PC-3 (cell line): ENCODE results near the gene PBLD. TPM values are rescaled to one million over a fixed set of nuclear protein-coding genes. Genes with fewer than 3 reads are reported as not detected.
"Not testable (repeated sequence)": the region's sequence is repeated elsewhere in the genome, so short reads cannot be mapped to it uniquely, and the experiment has no call there.

Experiments
- ATAC-seq: fragments of 200-7000 bp; cut with Tn5 transposase; 2 replicates; pipeline ENCODE4 v1.9.1; 2020; ENCODE audit warnings: mild to moderate bottlenecking, moderate library complexity
- BruUV-seq: library from RNA; stranded (reverse); fragments of 400-500 nt; replicated peaks from 2 replicates; lab custom pipeline; 2021; lab: Mats Ljungman, UMichigan
- CTCF ChIA-PET: fragments of 300-600 bp; sonication (Branson Sonifier 250); formaldehyde crosslinking; loops from one replicate; lab custom pipeline; 2022; ENCODE audit warnings: antibody characterized with exemption; lab: Charles Lee
- POLR2A ChIA-PET: fragments of 300-600 bp; sonication (Branson Sonifier 250); formaldehyde crosslinking; loops from one replicate; lab custom pipeline; 2022; ENCODE audit warnings: antibody characterized with exemption; ENCODE audit not compliant: unreplicated experiment; lab: Charles Lee
- DNase-seq: peaks from one replicate; pipeline ENCODE4 v3.0.0-alpha.2; 2015
- H2AFZ ChIP-seq: fragments of 300-600 bp; sonication (generic); 2 replicates; pipeline ENCODE4 v1.6.0; 2016; ENCODE audit warnings: antibody characterized with exemption, low read length
- H3F3A ChIP-seq: fragments of 300-600 bp; sonication (generic); one replicate; pipeline ENCODE4 v1.6.0; 2017; ENCODE audit warnings: antibody characterized with exemption, low read length, control low read depth, mild to moderate bottlenecking; ENCODE audit not compliant: unreplicated experiment
- H3K27ac ChIP-seq: fragments of 300-600 bp; sonication (generic); 2 replicates; pipeline ENCODE4 v1.5.1; 2016; ENCODE audit warnings: mild to moderate bottlenecking, low read length
- H3K27me3 ChIP-seq: fragments of 300-600 bp; sonication (generic); 2 replicates; pipeline ENCODE4 v1.6.1; 2016; ENCODE audit warnings: low read length, mixed read lengths
- H3K36me3 ChIP-seq: fragments of 300-600 bp; sonication (generic); 2 replicates; pipeline ENCODE4 v1.6.1; 2016; ENCODE audit warnings: low read depth, mixed run types, low read length, mixed read lengths
- H3K4me1 ChIP-seq: fragments of 300-600 bp; sonication (generic); 2 replicates; pipeline ENCODE4 v1.5.1; 2016; ENCODE audit warnings: low read length; ENCODE audit not compliant: insufficient read depth
- H3K4me2 ChIP-seq: fragments of 300-600 bp; sonication (generic); 2 replicates; pipeline ENCODE4 v1.6.0; 2016; ENCODE audit warnings: low read length
- H3K4me3 ChIP-seq: fragments of 300-600 bp; sonication (generic); 2 replicates; pipeline ENCODE4 v1.5.1; 2016; ENCODE audit warnings: mild to moderate bottlenecking, low read length, mixed read lengths
- H3K79me2 ChIP-seq: fragments of 300-600 bp; sonication (generic); 2 replicates; pipeline ENCODE4 v1.6.1; 2017; ENCODE audit warnings: low read length, mixed read lengths
- H3K9ac ChIP-seq: fragments of 300-600 bp; sonication (generic); 2 replicates; pipeline ENCODE4 v1.6.0; 2016; ENCODE audit warnings: mild to moderate bottlenecking, low read length
- H3K9me2 ChIP-seq: fragments of 300-600 bp; sonication (generic); replicated peaks from 2 replicates; pipeline ENCODE4 v1.6.1; 2016; ENCODE audit warnings: mixed run types, low read length, mixed read lengths
- H3K9me3 ChIP-seq: fragments of 300-600 bp; sonication (generic); 2 replicates; pipeline ENCODE4 v1.6.1; 2016; ENCODE audit warnings: low read length, mixed read lengths
- H4K20me1 ChIP-seq: fragments of 300-600 bp; sonication (generic); 2 replicates; pipeline ENCODE4 v1.6.1; 2016; ENCODE audit warnings: low read length, mixed read lengths
- EZH2 ChIP-seq: fragments of 300-600 bp; sonication (generic); IDR thresholded peaks from one replicate; pipeline ENCODE4 v1.6.1; 2017; ENCODE audit warnings: antibody characterized with exemption, mild to moderate bottlenecking, low read length; ENCODE audit not compliant: unreplicated experiment
- EZH2phosphoT487 ChIP-seq: fragments of 300-600 bp; sonication (generic); IDR thresholded peaks from 2 replicates; pipeline ENCODE4 v1.6.1; 2018; ENCODE audit warnings: mild to moderate bottlenecking, antibody characterized with exemption, low read length, borderline replicate concordance
- intact Hi-C: fragments of 100-400 bp; cut with micrococcal nuclease; formaldehyde crosslinking; loops from 2 replicates; pipeline ENCODE4 v1.9.0; 2023
- total RNA-seq: library from RNA; depleted of rRNA; stranded (reverse); fragments of >200 nt; gene quantifications from 2 replicates; pipeline ENCODE4 v1.2.3, GENCODE V29; 2014
- TF ChIP-seq, protein P1 (sequence below): fragments of 300-600 bp; sonication (generic); conservative IDR thresholded peaks from 2 replicates; pipeline ENCODE4 v1.5.1; 2017; ENCODE audit warnings: antibody characterized with exemption, low read depth, mild to moderate bottlenecking, low read length

The PBLD gene
- total RNA-seq, 1 experiment from 2014 or later, result 1.1 TPM

- intact Hi-C loops, result no loop called here
- TF ChIP-seq EZH2phosphoT487 (no peak), EZH2 (no peak)
- TF ChIP-seq, protein P1, sequence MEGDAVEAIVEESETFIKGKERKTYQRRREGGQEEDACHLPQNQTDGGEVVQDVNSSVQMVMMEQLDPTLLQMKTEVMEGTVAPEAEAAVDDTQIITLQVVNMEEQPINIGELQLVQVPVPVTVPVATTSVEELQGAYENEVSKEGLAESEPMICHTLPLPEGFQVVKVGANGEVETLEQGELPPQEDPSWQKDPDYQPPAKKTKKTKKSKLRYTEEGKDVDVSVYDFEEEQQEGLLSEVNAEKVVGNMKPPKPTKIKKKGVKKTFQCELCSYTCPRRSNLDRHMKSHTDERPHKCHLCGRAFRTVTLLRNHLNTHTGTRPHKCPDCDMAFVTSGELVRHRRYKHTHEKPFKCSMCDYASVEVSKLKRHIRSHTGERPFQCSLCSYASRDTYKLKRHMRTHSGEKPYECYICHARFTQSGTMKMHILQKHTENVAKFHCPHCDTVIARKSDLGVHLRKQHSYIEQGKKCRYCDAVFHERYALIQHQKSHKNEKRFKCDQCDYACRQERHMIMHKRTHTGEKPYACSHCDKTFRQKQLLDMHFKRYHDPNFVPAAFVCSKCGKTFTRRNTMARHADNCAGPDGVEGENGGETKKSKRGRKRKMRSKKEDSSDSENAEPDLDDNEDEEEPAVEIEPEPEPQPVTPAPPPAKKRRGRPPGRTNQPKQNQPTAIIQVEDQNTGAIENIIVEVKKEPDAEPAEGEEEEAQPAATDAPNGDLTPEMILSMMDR, result no peak
These were observed 44.0 kb downstream of the PBLD start for GRCh38 chr10:68288717-68289116.

GRCh38 chr10:68284062-68285001 lies 48.4 kb downstream of the PBLD start:
- H3K27ac ChIP-seq, result no peak overlapping the region
- no peak overlapping the region for H2AFZ ChIP-seq
- ATAC-seq (no peak; the same call in 1 of the 2 replicates), DNase-seq (no peak)
- intact Hi-C loops, result no loop called here
- H3K4me1 ChIP-seq, result no peaks in the 10 kb centered on the region
- ChIA-PET CTCF (interaction anchor here (0.6 kb wide), 1 partner anchor 8 kb away, joined by 3 read pairs; no protein-coding TSS in a partner anchor), POLR2A (no interaction called here)
- H3K9ac ChIP-seq, result no peak overlapping the region
- no peak overlapping the region for H3K4me3 ChIP-seq
- no peaks in the 10 kb centered on the region for H3K27me3 ChIP-seq
- H3F3A ChIP-seq, result no peaks in the 10 kb centered on the region
- H3K9me2 ChIP-seq, result no peaks in the 10 kb centered on the region
- H3K9me3 ChIP-seq, result no peaks in the 10 kb centered on the region
- H4K20me1 ChIP-seq, result no peaks in the 10 kb centered on the region
- no peaks in the 10 kb centered on the region for H3K36me3 ChIP-seq
- no TSS peak for BruUV-seq
- H3K79me2 ChIP-seq, result no peaks in the 10 kb centered on the region
- no peak overlapping the region for H3K4me2 ChIP-seq
- TF ChIP-seq, protein P1, result no peak
- TF ChIP-seq EZH2phosphoT487, result no peak
- no peak for TF ChIP-seq EZH2

More at GRCh38 chr10:68288717-68289116, 44.0 kb downstream of the PBLD start:
- no peaks in the 10 kb centered on the region for H3F3A ChIP-seq
- H3K9me3 ChIP-seq, result no peaks in the 10 kb centered on the region
- no peak overlapping the region for H3K9ac ChIP-seq
- CTCF ChIA-PET, result no interaction called here
- H3K36me3 ChIP-seq, result no peaks in the 10 kb centered on the region
- no peak overlapping the region for H3K4me2 ChIP-seq
- no peaks in the 10 kb centered on the region for H3K79me2 ChIP-seq
- no peaks in the 10 kb centered on the region for H4K20me1 ChIP-seq
- H3K4me3 ChIP-seq, result no peak overlapping the region
- no peak overlapping the region for H3K27ac ChIP-seq
- POLR2A ChIA-PET, result no interaction called here
- ATAC-seq (no peak), DNase-seq (no peak)
- H3K27me3 ChIP-seq, result no peaks in the 10 kb centered on the region
- no peak overlapping the region for H2AFZ ChIP-seq
- H3K4me1 ChIP-seq, result no peaks in the 10 kb centered on the region
- BruUV-seq, result no TSS peak
- H3K9me2 ChIP-seq, result no peaks in the 10 kb centered on the region

DNA sequence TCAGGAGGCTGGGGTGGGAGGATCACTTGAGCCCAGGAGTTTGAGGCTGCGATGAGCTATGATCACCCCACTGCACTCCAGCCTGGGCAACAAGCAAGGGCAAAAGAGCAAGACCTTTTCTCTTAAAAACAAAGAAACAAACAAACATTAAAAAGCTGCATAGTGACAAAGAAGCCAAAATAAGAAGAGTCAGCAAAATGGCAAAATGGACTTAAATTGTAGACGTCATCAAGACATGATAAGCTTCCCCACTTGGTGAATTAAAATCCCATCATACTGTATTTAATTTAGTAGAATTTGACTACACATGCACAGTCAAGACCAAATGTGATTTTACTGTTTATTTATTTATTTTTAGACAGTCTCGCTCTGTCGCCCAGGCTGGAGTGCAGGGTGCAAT lies 52.0 kb downstream of the PBLD start:
- H3K9me2 ChIP-seq, result no peaks in the 10 kb centered on the region
- H3K4me1 ChIP-seq, result no peaks in the 10 kb centered on the region
- H4K20me1 ChIP-seq, result no peaks in the 10 kb centered on the region
- no peak for DNase-seq
- H3K36me3 ChIP-seq, result no peaks in the 10 kb centered on the region
- H3K4me3 ChIP-seq, result no peak overlapping the region
- H2AFZ ChIP-seq, result no peak overlapping the region
- ChIA-PET CTCF (no interaction called here), POLR2A (no interaction called here)
- H3K9ac ChIP-seq, result no peak overlapping the region
- TF ChIP-seq, protein P1, result no peak
- TF ChIP-seq EZH2phosphoT487 (no peak), EZH2 (no peak)
- H3K79me2 ChIP-seq, result no peaks in the 10 kb centered on the region
- H3K9me3 ChIP-seq, result peaks cover 3% of the 10 kb centered on the region; the same call in 1 of the 2 replicates
- intact Hi-C loops, result no loop called here
- no peaks in the 10 kb centered on the region for H3K27me3 ChIP-seq
- no peaks in the 10 kb centered on the region for H3F3A ChIP-seq
- ATAC-seq, result no peak
- BruUV-seq, result no TSS peak
- H3K4me2 ChIP-seq, result no peak overlapping the region
- no peak overlapping the region for H3K27ac ChIP-seq

GRCh38 chr10:68278906-68279753 lies 53.6 kb downstream of the PBLD start:
- H3K27ac ChIP-seq, BruUV-seq, ATAC-seq, H3K4me1 ChIP-seq, H3K4me3 ChIP-seq, H3F3A ChIP-seq, H3K9me3 ChIP-seq, H3K9ac ChIP-seq, intact Hi-C loops, CTCF ChIA-PET, H2AFZ ChIP-seq, H3K27me3 ChIP-seq, POLR2A ChIA-PET, H3K79me2 ChIP-seq, H3K9me2 ChIP-seq, H4K20me1 ChIP-seq, H3K36me3 ChIP-seq, DNase-seq, H3K4me2 ChIP-seq: not testable (repeated sequence)
